Astrocyte of the cerebellum (primary cell): Measurements from ENCODE around the gene DUSP5.

Source experiments
- DNase-seq: peaks from one replicate; pipeline ENCODE4 v3.0.0-alpha.2; 2011; ENCODE audit warnings: low read depth
- H3K4me3 ChIP-seq: 2 replicates; pipeline ENCODE4 v1.5.1; 2011; ENCODE audit warnings: mild to moderate bottlenecking, low read depth, low read length, moderate library complexity
- in situ Hi-C: cut with HindIII; loops from 2 replicates; pipeline ENCODE4 v1.10.0; 2017; ENCODE audit warnings: low sequenced_read_pairs
- TF ChIP-seq, protein P1 (sequence below): IDR thresholded peaks from 2 replicates; pipeline ENCODE4 v1.5.1; 2012; ENCODE audit warnings: low read length, low read depth, moderate library complexity, mild to moderate bottlenecking; ENCODE audit errors: missing control alignments

The DUSP5 gene

DNA sequence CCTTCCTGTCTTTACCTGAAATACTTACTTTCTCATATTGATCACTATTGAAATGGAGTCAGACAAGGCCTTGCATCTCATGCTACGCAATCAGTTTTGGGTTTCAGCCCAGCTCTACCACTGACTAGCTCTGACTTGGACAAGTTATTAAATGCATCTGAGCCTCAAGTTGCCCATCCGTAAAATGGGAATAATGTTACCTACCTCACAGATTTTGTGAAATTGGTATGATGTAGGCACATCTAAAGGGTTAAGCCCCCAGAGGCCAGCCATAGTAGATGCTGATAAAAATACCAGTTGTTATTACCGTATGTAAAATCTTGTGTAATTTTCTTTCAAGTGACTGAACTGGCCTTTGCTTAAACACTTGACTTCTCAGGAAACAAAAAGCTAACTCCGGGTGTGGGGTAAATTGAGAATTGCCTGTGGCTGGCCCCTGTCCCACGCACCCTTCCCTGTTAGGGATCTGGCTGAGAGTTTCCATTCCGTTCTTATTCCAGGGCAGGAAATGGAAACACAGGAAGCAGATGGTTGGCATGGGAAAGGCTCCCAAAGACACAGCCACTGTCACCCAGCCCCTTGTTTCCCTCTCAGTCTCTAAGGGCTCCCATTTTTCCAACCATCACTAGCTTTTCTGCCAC lies 7.5 kb downstream of the DUSP5 start:
- no peak overlapping the region for H3K4me3 ChIP-seq
- in situ Hi-C loops: no loop called here
- no peak for DNase-seq
- TF ChIP-seq, protein P1, sequence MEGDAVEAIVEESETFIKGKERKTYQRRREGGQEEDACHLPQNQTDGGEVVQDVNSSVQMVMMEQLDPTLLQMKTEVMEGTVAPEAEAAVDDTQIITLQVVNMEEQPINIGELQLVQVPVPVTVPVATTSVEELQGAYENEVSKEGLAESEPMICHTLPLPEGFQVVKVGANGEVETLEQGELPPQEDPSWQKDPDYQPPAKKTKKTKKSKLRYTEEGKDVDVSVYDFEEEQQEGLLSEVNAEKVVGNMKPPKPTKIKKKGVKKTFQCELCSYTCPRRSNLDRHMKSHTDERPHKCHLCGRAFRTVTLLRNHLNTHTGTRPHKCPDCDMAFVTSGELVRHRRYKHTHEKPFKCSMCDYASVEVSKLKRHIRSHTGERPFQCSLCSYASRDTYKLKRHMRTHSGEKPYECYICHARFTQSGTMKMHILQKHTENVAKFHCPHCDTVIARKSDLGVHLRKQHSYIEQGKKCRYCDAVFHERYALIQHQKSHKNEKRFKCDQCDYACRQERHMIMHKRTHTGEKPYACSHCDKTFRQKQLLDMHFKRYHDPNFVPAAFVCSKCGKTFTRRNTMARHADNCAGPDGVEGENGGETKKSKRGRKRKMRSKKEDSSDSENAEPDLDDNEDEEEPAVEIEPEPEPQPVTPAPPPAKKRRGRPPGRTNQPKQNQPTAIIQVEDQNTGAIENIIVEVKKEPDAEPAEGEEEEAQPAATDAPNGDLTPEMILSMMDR: no peak

DNA sequence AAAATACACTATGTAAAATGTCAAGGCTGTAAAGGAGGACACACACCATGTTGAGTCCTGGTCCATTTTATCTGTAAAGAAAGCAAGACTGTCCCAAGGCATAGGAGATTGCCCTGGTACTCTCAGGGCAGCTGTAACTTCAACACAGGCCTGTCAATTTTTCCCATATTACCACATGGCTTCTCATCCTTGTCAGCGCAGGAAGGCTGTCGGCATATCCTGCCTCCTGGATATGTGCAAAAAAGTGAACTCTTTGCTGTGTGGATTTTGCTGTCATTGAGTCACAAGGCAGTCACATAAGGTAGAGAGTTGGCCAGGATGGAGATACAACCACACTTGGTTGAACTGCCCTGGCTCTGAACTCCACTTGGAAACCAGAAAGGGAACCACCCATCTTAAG lies 8.7 kb downstream of the DUSP5 start:
- DNase-seq: no peak
- TF ChIP-seq, protein P1: no peak
- no peak overlapping the region for H3K4me3 ChIP-seq
- in situ Hi-C loops: no loop called here

DNA sequence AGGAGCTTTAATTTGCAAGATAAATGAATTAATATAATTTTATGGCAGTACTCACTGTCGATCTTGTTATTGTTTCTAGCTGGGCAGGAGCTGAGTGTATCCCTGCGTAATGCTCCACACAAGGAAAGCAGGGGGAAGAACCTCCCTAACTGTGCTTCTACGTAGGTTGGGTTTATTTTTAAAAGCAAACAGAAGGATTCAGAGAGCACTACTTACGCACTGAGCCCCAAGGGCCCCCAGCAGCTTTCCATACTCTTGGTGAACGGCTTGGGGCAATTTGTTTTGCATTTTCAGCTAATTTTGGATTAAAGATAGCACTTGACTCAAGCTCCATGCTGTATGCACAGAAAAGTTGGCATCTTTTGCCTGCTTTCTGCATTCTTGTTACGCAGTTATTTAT lies 9.6 kb downstream of the DUSP5 start:
- DNase-seq: no peak
- TF ChIP-seq, protein P1: no peak
- H3K4me3 ChIP-seq: no peak overlapping the region
- in situ Hi-C loops: no loop called here

DNA sequence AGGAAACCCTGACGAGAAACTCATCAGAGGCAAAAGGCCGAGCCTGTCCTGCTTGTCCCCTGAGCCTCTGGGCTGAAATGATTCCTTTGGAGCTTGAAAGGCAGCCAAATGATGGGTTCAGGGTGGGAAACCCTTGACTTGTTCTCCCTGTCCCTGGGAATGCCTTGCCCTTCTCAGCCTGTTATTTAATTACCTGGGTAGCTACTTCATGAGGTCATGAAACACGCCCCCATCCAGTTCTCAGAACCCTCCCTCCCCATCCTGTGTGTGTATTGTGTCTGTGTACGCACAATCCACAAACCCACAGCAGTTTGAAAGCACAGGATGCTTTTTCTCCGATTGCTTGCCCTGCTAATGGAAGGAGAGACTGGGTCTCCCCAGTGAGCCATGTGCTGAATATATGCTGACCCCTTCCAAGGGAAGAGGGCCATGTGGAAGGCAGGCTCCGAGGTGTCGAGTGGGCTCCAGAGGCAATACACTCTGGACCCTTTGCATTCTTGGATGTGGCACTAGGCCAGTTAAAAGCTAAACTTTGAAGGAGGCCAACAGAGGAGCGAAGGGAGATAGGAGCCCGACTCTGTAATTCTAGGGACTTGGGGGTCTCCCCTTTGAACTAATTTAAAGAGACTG lies 10.6 kb downstream of the DUSP5 start:
- TF ChIP-seq, protein P1: no peak
- in situ Hi-C loops: no loop called here
- DNase-seq: no peak
- no peak overlapping the region for H3K4me3 ChIP-seq

DNA sequence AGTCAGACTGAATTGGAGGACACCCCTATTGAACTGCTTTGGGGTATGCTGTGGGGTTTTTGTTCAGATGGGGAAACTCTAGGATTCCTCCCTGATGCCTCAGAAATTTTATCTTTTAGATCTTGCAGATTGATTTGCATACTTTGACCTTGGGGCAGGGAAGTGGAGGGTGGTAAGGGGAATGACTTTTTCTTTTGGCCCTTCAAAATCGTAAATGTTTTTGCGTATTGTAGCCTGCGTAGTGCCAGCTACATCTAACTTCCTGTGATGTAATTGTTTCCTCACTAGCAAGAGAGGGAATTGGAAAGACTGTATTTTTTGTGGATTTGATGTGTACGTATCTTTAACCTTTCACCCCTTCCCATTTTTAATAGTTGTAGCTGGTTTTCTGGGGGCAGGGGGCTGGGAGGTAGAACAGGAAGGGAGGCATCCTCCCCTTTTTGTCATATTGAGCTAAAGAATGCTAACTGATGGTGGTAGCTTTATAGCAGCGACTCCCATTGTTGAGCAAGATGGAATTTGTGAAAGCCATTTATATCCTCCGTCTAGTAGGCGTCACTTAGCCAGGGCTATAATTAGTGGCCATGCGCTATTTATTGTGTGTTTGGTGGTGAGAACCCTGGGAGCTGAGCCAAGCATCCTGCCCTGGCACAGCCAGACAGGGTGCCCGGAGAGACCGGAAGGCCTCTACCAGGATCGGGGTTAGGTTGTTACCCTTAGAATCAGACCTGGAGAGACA lies 11.3 kb downstream of the DUSP5 start:
- TF ChIP-seq, protein P1: no peak
- in situ Hi-C loops: no loop called here
- no peak for DNase-seq
- H3K4me3 ChIP-seq: no peak overlapping the region

DNA sequence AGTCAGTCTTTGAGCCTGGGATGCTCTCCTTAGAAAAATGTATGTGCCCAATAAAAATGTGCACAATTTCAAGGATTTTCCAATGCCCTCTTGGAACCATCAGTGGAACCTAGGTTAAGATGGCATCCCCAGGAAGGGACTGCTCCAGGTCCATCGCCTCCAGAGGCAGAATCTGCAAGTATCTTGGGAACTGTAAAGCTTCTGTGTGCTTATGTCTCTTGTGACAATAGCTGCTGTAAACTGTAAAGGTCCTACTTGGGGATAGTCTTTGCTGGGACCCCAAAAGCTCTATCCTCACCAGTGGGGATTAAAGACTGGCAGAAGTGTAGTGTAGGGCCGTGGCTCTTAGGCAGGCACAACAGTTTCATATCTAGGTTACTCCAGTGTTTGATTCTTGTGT lies 11.9 kb downstream of the DUSP5 start:
- no peak overlapping the region for H3K4me3 ChIP-seq
- in situ Hi-C loops: no loop called here
- TF ChIP-seq, protein P1: no peak
- DNase-seq: no peak
